HCT116 (cell line): Measurements from ENCODE around the gene IL4. TPM values are rescaled to one million over a fixed set of nuclear protein-coding genes. Genes with fewer than 3 reads are reported as not detected.

Experiments
- ATAC-seq: fragments of 200-7000 bp; cut with Tn5 transposase; 2 replicates; pipeline ENCODE4 v1.9.1; 2020; ENCODE audit warnings: mild to moderate bottlenecking, moderate library complexity
- BruUV-seq: library from RNA; stranded (reverse); fragments of 400-500 nt; replicated peaks from 2 replicates; lab custom pipeline; 2021; lab: Mats Ljungman, UMichigan
- CTCF ChIA-PET: fragments of 300-600 bp; sonication (Branson Sonifier 250); formaldehyde crosslinking; loops from one replicate; lab custom pipeline; 2021; ENCODE audit warnings: antibody characterized with exemption; lab: Charles Lee
- POLR2A ChIA-PET: fragments of 300-600, 350-600 bp; sonication (Branson Sonifier 250); formaldehyde crosslinking; loops from one replicate; lab custom pipeline; 2021; ENCODE audit warnings: antibody characterized with exemption; lab: Charles Lee
- RAD21 ChIA-PET, 2 experiments: fragments of 300-600 bp; sonication (Branson Sonifier 250); formaldehyde crosslinking; loops; one replicate each; lab custom pipeline; 2023; ENCODE audit warnings: low total read pairs in 2 of 2; ENCODE audit not compliant: uncharacterized antibody in 2 of 2, unreplicated experiment in 2 of 2, low non-redundant PET in 1 of 2; lab: Charles Lee
- DNase-seq: peaks from one replicate; pipeline ENCODE4 v3.0.0-alpha.2; 2010; ENCODE audit warnings: low read depth, low spot score
- H2AFZ ChIP-seq: fragments of 200-600 bp; shearing (Covaris generic), sonication (generic); 2 replicates; pipeline ENCODE4 v1.6.1; 2017; ENCODE audit warnings: low read depth, mixed run types, mixed read lengths, antibody characterized with exemption, low read length; ENCODE audit not compliant: poor library complexity, severe bottlenecking
- H3K27ac ChIP-seq: 2 replicates; pipeline ENCODE4 v1.5.1; 2012; ENCODE audit warnings: low read depth, low read length
- H3K27me3 ChIP-seq: fragments of 200-600 bp; sonication (generic); 2 replicates; pipeline ENCODE4 v1.6.1; 2016; ENCODE audit warnings: mixed run types, low read length, mixed read lengths; ENCODE audit not compliant: insufficient read depth
- H3K36me3 ChIP-seq, 2 experiments: fragments of 200-500 bp in 1 of 2; fragments of 200-600 bp in 1 of 2; sonication (Bioruptor generic) in 1 of 2; sonication (generic) in 1 of 2; 2 replicates each; pipeline versions ENCODE4 v1.5.1 to v1.6.1; 2014 to 2016; ENCODE audit warnings: low read length in 2 of 2, inconsistent platforms in 1 of 2, mixed read lengths in 1 of 2, mixed run types in 1 of 2; ENCODE audit not compliant: insufficient read depth in 2 of 2, control insufficient read depth in 1 of 2
- H3K4me1 ChIP-seq, 2 experiments: fragments of 200-600 bp in 1 of 2; sonication (generic) in 1 of 2; 2 replicates each; pipeline versions ENCODE4 v1.5.1 to v1.6.1; 2012 to 2017; ENCODE audit warnings: low read length in 2 of 2, inconsistent platforms in 1 of 2, mild to moderate bottlenecking in 1 of 2, mixed read lengths in 1 of 2, mixed run types in 1 of 2, moderate library complexity in 1 of 2; ENCODE audit not compliant: insufficient read depth in 2 of 2, control insufficient read depth in 1 of 2
- H3K4me2 ChIP-seq: fragments of 200-600 bp; sonication (generic); 2 replicates; pipeline ENCODE4 v1.6.1; 2017; ENCODE audit warnings: mixed run types, low read length, mixed read lengths
- H3K4me3 ChIP-seq, 2 experiments: fragments of 200-600 bp in 1 of 2; sonication (generic) in 1 of 2; replicated peaks in 1 of 2; 2 replicates each; pipeline ENCODE4 v1.5.1; 2011 to 2016; ENCODE audit warnings: low read length in 2 of 2, control low read depth in 1 of 2, low read depth in 1 of 2, mild to moderate bottlenecking in 1 of 2, mixed read lengths in 1 of 2, mixed run types in 1 of 2
- H3K79me2 ChIP-seq: fragments of 200-600 bp; sonication (generic); 2 replicates; pipeline ENCODE4 v1.6.1; 2017; ENCODE audit warnings: mild to moderate bottlenecking, mixed run types, low read length, moderate library complexity, mixed read lengths; ENCODE audit not compliant: insufficient read depth
- H3K9ac ChIP-seq: fragments of 200-600 bp; sonication (generic); 2 replicates; pipeline ENCODE4 v1.6.1; 2016; ENCODE audit warnings: low read length, mixed read lengths
- H3K9me2 ChIP-seq: fragments of 200-600 bp; sonication (generic), shearing (Covaris generic); 2 replicates; pipeline ENCODE4 v1.6.1; 2017; ENCODE audit warnings: mixed run types, mild to moderate bottlenecking, moderate library complexity; ENCODE audit not compliant: insufficient read depth
- H3K9me3 ChIP-seq, 2 experiments: fragments of 200-500 bp in 1 of 2; fragments of 200-600 bp in 1 of 2; sonication (Bioruptor generic) in 1 of 2; sonication (generic) in 1 of 2; 2 replicates each; pipeline ENCODE4 v1.6.1; 2014 to 2017; ENCODE audit warnings: low read length in 2 of 2, mixed read lengths in 2 of 2, inconsistent platforms in 1 of 2, low read depth in 1 of 2, mild to moderate bottlenecking in 1 of 2, mixed run types in 1 of 2, moderate library complexity in 1 of 2; ENCODE audit not compliant: control insufficient read depth in 1 of 2, insufficient read depth in 1 of 2
- H4K20me1 ChIP-seq: fragments of 200-600 bp; sonication (generic), shearing (Covaris generic); 2 replicates; pipeline ENCODE4 v1.6.1; 2017; ENCODE audit warnings: mixed run types, mild to moderate bottlenecking, moderate library complexity; ENCODE audit not compliant: insufficient read depth
- ATF3 ChIP-seq: IDR thresholded peaks from 2 replicates; pipeline ENCODE4 v1.6.1; 2012
- CBX3 ChIP-seq: IDR thresholded peaks from 2 replicates; pipeline ENCODE4 v1.6.1; 2012; ENCODE audit warnings: low read depth
- CEBPB ChIP-seq: IDR thresholded peaks from 2 replicates; pipeline ENCODE4 v1.6.1; 2012; ENCODE audit warnings: low read depth
- CTCF ChIP-seq, 3 experiments: fragments of 200-600 bp in 1 of 3; sonication (generic) in 1 of 3; IDR thresholded peaks in 2 of 3; conservative IDR thresholded peaks in 1 of 3; 2 replicates each; pipeline ENCODE4 v1.5.1; 2012 to 2017; ENCODE audit warnings: low read depth in 2 of 3, low read length in 2 of 3, antibody characterized with exemption in 1 of 3, borderline replicate concordance in 1 of 3, control low read depth in 1 of 3, mild to moderate bottlenecking in 1 of 3, mixed read lengths in 1 of 3, mixed run types in 1 of 3, moderate library complexity in 1 of 3; ENCODE audit not compliant: insufficient read depth in 1 of 3
- EGR1 ChIP-seq: IDR thresholded peaks from 2 replicates; pipeline ENCODE4 v1.6.1; 2012; ENCODE audit warnings: low read depth
- ELF1 ChIP-seq: IDR thresholded peaks from 2 replicates; pipeline ENCODE4 v1.6.1; 2012; ENCODE audit warnings: low read depth, borderline replicate concordance
- EZH2phosphoT487 ChIP-seq: fragments of 200-600 bp; IDR thresholded peaks from 2 replicates; pipeline ENCODE4 v1.6.1; 2018; ENCODE audit warnings: antibody characterized with exemption, borderline replicate concordance
- FOSL1 ChIP-seq: IDR thresholded peaks from 2 replicates; pipeline ENCODE4 v1.6.1; 2012; ENCODE audit warnings: low read depth
- MAX ChIP-seq: IDR thresholded peaks from 2 replicates; pipeline ENCODE4 v1.6.1; 2012
- POLR2AphosphoS5 ChIP-seq: IDR thresholded peaks from 2 replicates; pipeline ENCODE4 v1.6.1; 2011; ENCODE audit warnings: mild to moderate bottlenecking, low read depth, low read length, moderate library complexity
- RAD21 ChIP-seq: IDR thresholded peaks from 2 replicates; pipeline ENCODE4 v1.6.1; 2012; ENCODE audit warnings: low read depth, mild to moderate bottlenecking
- SIN3A ChIP-seq: IDR thresholded peaks from 2 replicates; pipeline ENCODE4 v1.6.1; 2012; ENCODE audit warnings: low read depth
- SP1 ChIP-seq: IDR thresholded peaks from 2 replicates; pipeline ENCODE4 v1.6.1; 2012; ENCODE audit warnings: low read depth
- TCF7L2 ChIP-seq: IDR thresholded peaks from 2 replicates; pipeline ENCODE4 v1.7.0; 2011; ENCODE audit warnings: borderline replicate concordance, inconsistent platforms; ENCODE audit not compliant: insufficient read depth, insufficient read length; ENCODE audit errors: extremely low read depth
- YY1 ChIP-seq: IDR thresholded peaks from 2 replicates; pipeline ENCODE4 v1.6.1; 2011; ENCODE audit warnings: low read length, low read depth, moderate library complexity, mild to moderate bottlenecking; ENCODE audit not compliant: insufficient replicate concordance; ENCODE audit errors: extremely low read depth
- ZBTB33 ChIP-seq: IDR thresholded peaks from 2 replicates; pipeline ENCODE4 v1.6.1; 2011; ENCODE audit warnings: mild to moderate bottlenecking, low read length, moderate library complexity; ENCODE audit not compliant: insufficient replicate concordance; ENCODE audit errors: extremely low read depth
- ZFX ChIP-seq: fragments of 450-650 bp; IDR thresholded peaks from 2 replicates; pipeline ENCODE4 v1.6.1; 2017
- ZNF274 ChIP-seq: fragments of 200-500 bp; sonication (Bioruptor generic); IDR thresholded peaks from 2 replicates; pipeline ENCODE4 v1.6.1; 2014; ENCODE audit warnings: mild to moderate bottlenecking, low read depth, low read length, inconsistent platforms
- intact Hi-C: fragments of 100-400 bp; cut with micrococcal nuclease; formaldehyde crosslinking; loops from 2 replicates; pipeline ENCODE4 v1.10.0; 2022
- total RNA-seq: library from RNA; stranded (reverse); gene quantifications from one replicate; pipeline ENCODE4 v1.2.1, GENCODE V29; 2021; ENCODE audit not compliant: unreplicated experiment

The IL4 gene
- total RNA-seq, 1 experiment from 2014 or later = not detected

- no peak for TF ChIP-seq POLR2AphosphoS5
- TF ChIP-seq EZH2phosphoT487 = no peak
- no peak for TF ChIP-seq EGR1
- TF ChIP-seq FOSL1 = peak; percentile 56
- no peak for TF ChIP-seq CEBPB
- TF ChIP-seq SP1 = peak; percentile 48; the same call in 1 of the 2 replicates
- TF ChIP-seq ELF1 = no peak
- TF ChIP-seq RAD21 = peak; percentile 81
These were observed 3.4 kb downstream of the IL4 start (continued) for GRCh38 chr5:132677191-132677590.

- DNase-seq (no peak), ATAC-seq (no peak)
- Histone ChIP-seq H3K36me3 (no peaks in the 10 kb centered on the region), H3K79me2 (no peaks in the 10 kb centered on the region), H3K4me3 (no peak overlapping the region), H3K27ac (no peak overlapping the region), H3K4me2 (peak overlapping the region; percentile 49), H3K9me3 (no peaks in the 10 kb centered on the region), H3K9me2 (no peaks in the 10 kb centered on the region), H3K4me1 (peaks cover 24 to 34% of the 10 kb centered on the region in 2 experiments), H3K27me3 (no peaks in the 10 kb centered on the region), H2AFZ (peak overlapping the region; percentile 65), H4K20me1 (no peaks in the 10 kb centered on the region), H3K9ac (no peak overlapping the region)
- ChIA-PET CTCF (interaction anchor here (1.0 to 1.8 kb wide), 5 partner anchors 12 to 172 kb away, joined by 3 to 10 read pairs (median 3); no protein-coding TSS in a partner anchor), RAD21 (no interaction called here), POLR2A (interaction anchor here (1.3 kb wide), 1 partner anchor 16 kb away, joined by 3 read pairs; no protein-coding TSS in a partner anchor)
- intact Hi-C loops = loop anchor here (1.0 to 10.0 kb wide), 3 partner anchors 142 to 291 kb away; no protein-coding TSS in a partner anchor
- BruUV-seq = no TSS peak
- TF ChIP-seq FOSL1 (no peak), YY1 (no peak), CTCF (IDR thresholded peaks at IDR 0.05 in 2 of 3, conservative IDR thresholded peaks at IDR 0.05 in 1 of 3; ENCODE audit: borderline replicate concordance in 1 of 3, insufficient read depth in 1 of 3, low read depth in 2 of 3, low read length in 2 of 3) (no peak), SIN3A (no peak), ZNF274 (no peak), MAX (no peak), EGR1 (no peak), RAD21 (no peak), CEBPB (no peak), ZBTB33 (no peak), CBX3 (no peak), ATF3 (no peak), EZH2phosphoT487 (no peak), TCF7L2 (no peak), ZFX (no peak), ELF1 (no peak)
These were observed 4.1 kb downstream of the IL4 start for GRCh38 chr5:132677682-132678400.
